Bronchus fibroblast of lung (primary cell): ENCODE data around the gene BRD3OS. TPM values are rescaled to one million over a fixed set of nuclear protein-coding genes. Genes with fewer than 3 reads are reported as not detected.

Source experiments
- total RNA-seq: library from RNA; depleted of rRNA; stranded (reverse); fragments of >200 nt; gene quantifications from 2 replicates; pipeline ENCODE4 v1.2.3, GENCODE V29; 2015

BRD3OS gene, protein sequence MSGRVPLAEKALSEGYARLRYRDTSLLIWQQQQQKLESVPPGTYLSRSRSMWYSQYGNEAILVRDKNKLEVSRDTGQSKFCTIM
- 19.9 and 26.2 TPM in 2 replicates for total RNA-seq

DNA sequence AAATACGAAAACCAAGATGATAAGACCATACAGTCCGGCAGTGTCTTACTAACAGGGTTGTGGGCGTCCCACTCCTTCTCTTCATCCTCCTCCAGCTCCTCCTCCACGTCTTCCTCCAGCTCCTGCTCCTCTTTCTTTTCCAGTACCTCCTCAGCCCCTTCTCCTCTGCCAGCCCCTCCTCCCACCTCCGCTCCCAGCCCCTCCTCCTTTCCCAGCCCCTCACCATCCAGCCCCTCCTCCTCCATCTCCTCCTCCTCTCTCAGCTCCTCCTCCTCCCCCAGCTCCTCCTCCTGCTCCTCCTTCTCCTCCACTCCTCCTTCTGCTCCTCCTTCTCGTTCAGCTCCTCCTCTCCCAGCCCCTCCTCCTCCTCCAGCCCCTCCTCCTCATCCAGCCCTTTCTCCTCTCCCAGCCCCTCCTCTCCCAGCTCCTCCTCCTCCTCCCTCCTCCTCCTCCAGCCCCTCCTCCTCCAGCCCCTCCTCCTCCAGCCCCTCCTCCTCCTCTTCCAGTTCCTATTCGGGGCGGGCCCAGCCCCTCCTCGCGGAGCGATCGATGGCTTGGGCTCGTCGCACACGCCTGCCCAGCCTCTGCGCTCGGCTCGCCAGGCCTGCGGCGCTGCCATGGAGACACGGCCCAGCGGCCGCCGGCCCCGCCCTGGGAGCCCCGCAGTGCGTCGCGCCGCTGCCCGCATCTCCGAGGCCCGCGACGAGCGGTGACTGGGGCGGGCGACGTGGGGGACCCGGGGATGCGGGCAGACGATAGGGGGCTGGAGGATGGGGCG lies at the start of gene BRD3OS:
BRD3OS (plus strand) TSS at position 654 of the 778 bp plus-strand sequence. CDS start 1,267 bp downstream, outside the sequence.

DNA sequence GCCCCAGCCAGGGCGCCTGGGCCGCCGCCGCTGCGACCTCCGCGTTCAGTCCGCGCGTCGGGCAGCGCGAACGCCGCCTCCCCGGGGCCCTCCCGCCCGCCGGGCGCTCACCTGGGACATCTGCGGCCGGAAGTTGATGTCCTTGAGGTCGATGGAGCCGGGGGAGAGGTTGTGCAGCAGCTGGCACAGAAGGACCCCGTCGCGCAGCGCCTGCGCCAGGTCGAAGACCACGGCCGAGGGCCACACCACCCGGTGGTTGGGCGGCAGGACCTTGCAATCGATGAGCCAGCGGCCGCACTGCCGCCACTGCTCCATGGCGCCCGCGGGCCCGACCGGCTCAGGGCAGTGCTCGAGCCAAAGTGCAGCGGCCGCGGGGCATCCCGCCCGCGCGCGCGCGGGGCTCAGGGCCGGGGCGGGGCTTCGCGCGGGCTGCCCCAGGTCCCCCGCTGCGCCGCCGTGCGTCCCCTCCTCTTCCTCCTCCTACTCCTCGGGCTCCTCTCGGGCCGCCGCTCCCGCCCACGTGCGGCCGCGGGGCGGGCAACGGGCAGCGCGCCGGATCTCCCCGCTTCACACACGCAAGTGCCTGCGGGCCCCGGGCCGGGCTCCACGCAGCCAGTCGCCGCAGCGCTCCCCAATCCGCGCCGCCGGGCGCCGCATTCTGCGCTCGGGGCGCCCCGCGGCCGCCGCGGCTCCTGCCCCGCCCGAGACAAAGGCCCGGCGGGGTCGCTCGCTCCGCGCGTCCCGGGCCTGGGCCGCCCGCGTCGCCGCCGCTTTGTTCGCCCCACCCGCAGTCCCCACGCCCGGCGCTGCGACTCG lies 33.1 kb upstream of the BRD3OS start, which contains the start of gene VAV2:
VAV2 (minus strand) TSS at position 361 of the 816 bp plus-strand sequence; CDS start at position 315, 46 bp downstream.

DNA sequence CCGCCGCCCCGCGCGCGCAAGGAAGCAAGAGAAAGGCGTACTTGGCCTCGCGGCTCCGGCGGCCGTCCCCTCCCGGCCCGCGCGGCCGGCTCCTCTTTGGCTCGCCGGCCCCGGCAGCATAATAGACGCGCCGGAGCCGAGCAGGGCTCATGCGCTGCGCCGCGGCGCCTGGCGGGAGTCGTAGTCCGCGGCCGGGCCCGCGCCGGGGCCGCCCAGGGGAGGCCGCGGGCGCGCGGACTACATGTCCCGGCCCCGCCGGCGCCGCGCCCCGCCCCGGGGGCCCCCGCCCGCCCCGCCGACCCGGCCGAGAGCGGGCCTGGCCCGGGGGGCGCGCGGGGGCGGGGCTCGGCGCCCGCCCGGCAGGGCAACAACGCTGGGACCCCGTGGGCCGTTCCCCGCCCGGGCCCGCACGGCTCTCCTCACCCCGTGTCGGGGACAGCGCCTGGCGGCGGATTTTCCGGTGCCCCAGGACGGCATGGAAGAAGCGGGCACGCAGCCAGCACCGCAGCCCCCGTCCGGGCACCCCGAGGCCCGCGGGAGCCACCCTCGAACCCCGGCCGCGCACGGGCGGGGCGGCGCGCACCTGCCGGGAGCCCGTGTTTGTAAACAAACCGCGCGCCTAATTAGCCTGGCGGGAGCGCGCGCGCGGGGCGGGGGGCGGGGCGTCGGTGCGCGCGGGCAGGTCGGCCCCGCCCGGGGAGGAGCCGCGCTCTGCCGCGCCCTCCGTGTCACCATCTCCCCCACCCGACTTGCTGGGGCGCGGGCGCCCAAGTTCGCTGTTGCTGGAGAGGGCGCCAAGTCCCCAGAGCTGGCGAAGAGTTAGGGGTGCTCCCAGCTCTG lies 42.8 kb downstream of the BRD3OS start, which contains the start of gene BRD3:
BRD3 (minus strand) TSS at position 123 of the 840 bp plus-strand sequence. CDS start 14,549 bp downstream, outside the sequence.

Other genes starting within 250 kb of the BRD3OS start
- gene VAV2, start 33.2 kb upstream of the BRD3OS start, total RNA-seq: 8.7 and 8.8 TPM in 2 replicates
- gene BRD3, start 42.5 kb downstream of the BRD3OS start, total RNA-seq: 7.6 and 9.2 TPM in 2 replicates
- gene WDR5, start 110.6 kb downstream of the BRD3OS start, total RNA-seq: 24.4 and 25.3 TPM in 2 replicates
- gene RNU6ATAC, start 139.1 kb downstream of the BRD3OS start, total RNA-seq: not detected in 2 replicates